Measurements from ENCODE around the gene PGD.
A peak's percentile ranks its signal among the peaks of the same experiment; 100 is the strongest.

Gene PGD

DNA sequence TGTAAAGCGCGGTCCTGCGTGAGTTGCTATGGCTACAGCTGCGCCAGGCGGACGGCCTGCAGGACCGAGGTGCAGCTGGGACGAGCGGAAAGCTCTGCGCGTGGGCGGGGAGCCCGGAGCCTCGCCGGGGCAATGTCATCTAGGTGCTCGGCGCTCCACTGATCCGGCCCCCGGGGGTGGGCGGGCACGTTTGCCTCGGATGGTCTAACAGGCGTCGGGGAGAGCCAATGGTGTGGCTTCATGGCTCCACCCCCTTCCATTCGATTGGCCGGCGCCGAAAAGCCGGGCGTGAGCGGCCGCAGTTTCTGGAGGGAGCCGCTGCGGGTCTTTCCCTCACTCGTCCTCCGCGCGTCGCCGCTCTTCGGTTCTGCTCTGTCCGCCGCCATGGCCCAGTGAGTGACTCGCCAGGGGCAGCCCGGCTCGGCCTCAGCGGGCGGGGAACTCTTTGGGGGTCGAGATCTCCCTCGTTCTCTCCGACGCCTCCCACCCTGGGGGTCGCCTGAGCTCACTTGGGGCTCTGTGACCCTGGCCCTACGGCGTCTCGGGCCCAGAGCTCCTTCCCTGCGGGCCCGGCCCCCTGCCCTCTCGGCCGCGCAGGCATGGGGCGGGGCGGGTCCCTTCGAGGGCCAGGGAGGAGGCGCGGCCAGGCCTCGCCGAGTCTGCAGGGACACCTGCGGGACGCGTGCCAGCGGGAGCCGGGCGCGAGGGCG, at the start of gene PGD (continued):
- TF ChIP-seq, protein P1, sequence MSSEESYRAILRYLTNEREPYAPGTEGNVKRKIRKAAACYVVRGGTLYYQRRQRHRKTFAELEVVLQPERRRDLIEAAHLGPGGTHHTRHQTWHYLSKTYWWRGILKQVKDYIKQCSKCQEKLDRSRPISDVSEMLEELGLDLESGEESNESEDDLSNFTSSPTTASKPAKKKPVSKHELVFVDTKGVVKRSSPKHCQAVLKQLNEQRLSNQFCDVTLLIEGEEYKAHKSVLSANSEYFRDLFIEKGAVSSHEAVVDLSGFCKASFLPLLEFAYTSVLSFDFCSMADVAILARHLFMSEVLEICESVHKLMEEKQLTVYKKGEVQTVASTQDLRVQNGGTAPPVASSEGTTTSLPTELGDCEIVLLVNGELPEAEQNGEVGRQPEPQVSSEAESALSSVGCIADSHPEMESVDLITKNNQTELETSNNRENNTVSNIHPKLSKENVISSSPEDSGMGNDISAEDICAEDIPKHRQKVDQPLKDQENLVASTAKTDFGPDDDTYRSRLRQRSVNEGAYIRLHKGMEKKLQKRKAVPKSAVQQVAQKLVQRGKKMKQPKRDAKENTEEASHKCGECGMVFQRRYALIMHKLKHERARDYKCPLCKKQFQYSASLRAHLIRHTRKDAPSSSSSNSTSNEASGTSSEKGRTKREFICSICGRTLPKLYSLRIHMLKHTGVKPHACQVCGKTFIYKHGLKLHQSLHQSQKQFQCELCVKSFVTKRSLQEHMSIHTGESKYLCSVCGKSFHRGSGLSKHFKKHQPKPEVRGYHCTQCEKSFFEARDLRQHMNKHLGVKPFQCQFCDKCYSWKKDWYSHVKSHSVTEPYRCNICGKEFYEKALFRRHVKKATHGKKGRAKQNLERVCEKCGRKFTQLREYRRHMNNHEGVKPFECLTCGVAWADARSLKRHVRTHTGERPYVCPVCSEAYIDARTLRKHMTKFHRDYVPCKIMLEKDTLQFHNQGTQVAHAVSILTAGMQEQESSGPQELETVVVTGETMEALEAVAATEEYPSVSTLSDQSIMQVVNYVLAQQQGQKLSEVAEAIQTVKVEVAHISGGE (tag by site-specific recombination; conservative IDR thresholded peaks at IDR 0.05; ENCODE audit: low read depth), result peak; percentile 75; the same call in 1 of the 2 replicates
- TF ChIP-seq ZNF510 (tag by site-specific recombination; IDR thresholded peaks at IDR 0.05; ENCODE audit: insufficient replicate concordance) (no peak), ZNF600 (tag by site-specific recombination; IDR thresholded peaks at IDR 0.05) (peak; percentile 62), FEZF1 (tag by site-specific recombination; IDR thresholded peaks at IDR 0.05) (no peak), ZNF350 (tag by site-specific recombination; IDR thresholded peaks at IDR 0.05) (no peak), SP3 (tag by site-specific recombination; IDR thresholded peaks at IDR 0.05) (peak; percentile 95), ZNF501 (tag by site-specific recombination; IDR thresholded peaks at IDR 0.05) (peak; percentile 94), ZNF747 (tag by site-specific recombination; IDR thresholded peaks at IDR 0.05) (no peak), ZNF23 (tag by site-specific recombination; IDR thresholded peaks at IDR 0.05; ENCODE audit: borderline replicate concordance) (no peak), GLIS1 (tag by site-specific recombination; IDR thresholded peaks at IDR 0.05) (peak; percentile 78), ZNF24 (tag by site-specific recombination; IDR thresholded peaks at IDR 0.05) (peak; percentile 78), ZNF341 (tag by site-specific recombination; IDR thresholded peaks at IDR 0.05; ENCODE audit: low read depth) (0 out of 2 replicates have a peak, but pooled peaks have one; percentile 25), ZNF311 (tag by site-specific recombination; IDR thresholded peaks at IDR 0.05; ENCODE audit: borderline replicate concordance) (no peak), ZNF560 (tag by site-specific recombination; IDR thresholded peaks at IDR 0.05; ENCODE audit: borderline replicate concordance) (no peak), KLF10 (tag by site-specific recombination; IDR thresholded peaks at IDR 0.05) (peak; percentile 67; the same call in 1 of the 2 replicates), ZNF274 (IDR thresholded peaks at IDR 0.05; ENCODE audit: low read length) (no peak), ZNF274 (tag by site-specific recombination; IDR thresholded peaks at IDR 0.05; ENCODE audit: borderline replicate concordance) (no peak), ZNF433 (tag by site-specific recombination; IDR thresholded peaks at IDR 0.05; ENCODE audit: low read depth) (no peak), OVOL3 (tag by site-specific recombination; IDR thresholded peaks at IDR 0.05) (peak; percentile 19; the same call in 1 of the 2 replicates), RBAK (tag by site-specific recombination; IDR thresholded peaks at IDR 0.05) (no peak), ZNF202 (tag by site-specific recombination; IDR thresholded peaks at IDR 0.05; ENCODE audit: borderline replicate concordance) (no peak)
- TF ChIP-seq, protein P2, sequence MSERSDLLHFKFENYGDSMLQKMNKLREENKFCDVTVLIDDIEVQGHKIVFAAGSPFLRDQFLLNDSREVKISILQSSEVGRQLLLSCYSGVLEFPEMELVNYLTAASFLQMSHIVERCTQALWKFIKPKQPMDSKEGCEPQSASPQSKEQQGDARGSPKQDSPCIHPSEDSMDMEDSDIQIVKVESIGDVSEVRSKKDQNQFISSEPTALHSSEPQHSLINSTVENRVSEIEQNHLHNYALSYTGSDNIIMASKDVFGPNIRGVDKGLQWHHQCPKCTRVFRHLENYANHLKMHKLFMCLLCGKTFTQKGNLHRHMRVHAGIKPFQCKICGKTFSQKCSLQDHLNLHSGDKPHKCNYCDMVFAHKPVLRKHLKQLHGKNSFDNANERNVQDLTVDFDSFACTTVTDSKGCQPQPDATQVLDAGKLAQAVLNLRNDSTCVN (tag by site-specific recombination; optimal IDR thresholded peaks at IDR 0.05), result peak; percentile 99
- TF ChIP-seq, protein P3, sequence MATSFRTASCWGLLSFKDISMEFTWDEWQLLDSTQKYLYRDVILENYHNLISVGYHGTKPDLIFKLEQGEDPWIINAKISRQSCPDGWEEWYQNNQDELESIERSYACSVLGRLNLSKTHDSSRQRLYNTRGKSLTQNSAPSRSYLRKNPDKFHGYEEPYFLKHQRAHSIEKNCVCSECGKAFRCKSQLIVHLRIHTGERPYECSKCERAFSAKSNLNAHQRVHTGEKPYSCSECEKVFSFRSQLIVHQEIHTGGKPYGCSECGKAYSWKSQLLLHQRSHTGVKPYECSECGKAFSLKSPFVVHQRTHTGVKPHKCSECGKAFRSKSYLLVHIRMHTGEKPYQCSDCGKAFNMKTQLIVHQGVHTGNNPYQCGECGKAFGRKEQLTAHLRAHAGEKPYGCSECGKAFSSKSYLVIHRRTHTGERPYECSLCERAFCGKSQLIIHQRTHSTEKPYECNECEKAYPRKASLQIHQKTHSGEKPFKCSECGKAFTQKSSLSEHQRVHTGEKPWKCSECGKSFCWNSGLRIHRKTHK (tag by site-specific recombination; IDR thresholded peaks at IDR 0.05), result no peak
- TF ChIP-seq, protein P4, sequence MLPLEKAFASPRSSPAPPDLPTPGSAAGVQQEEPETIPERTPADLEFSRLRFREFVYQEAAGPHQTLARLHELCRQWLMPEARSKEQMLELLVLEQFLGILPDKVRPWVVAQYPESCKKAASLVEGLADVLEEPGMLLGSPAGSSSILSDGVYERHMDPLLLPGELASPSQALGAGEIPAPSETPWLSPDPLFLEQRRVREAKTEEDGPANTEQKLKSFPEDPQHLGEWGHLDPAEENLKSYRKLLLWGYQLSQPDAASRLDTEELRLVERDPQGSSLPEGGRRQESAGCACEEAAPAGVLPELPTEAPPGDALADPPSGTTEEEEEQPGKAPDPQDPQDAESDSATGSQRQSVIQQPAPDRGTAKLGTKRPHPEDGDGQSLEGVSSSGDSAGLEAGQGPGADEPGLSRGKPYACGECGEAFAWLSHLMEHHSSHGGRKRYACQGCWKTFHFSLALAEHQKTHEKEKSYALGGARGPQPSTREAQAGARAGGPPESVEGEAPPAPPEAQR (tag by site-specific recombination; IDR thresholded peaks at IDR 0.05), result no peak
- TF ChIP-seq, protein P5, sequence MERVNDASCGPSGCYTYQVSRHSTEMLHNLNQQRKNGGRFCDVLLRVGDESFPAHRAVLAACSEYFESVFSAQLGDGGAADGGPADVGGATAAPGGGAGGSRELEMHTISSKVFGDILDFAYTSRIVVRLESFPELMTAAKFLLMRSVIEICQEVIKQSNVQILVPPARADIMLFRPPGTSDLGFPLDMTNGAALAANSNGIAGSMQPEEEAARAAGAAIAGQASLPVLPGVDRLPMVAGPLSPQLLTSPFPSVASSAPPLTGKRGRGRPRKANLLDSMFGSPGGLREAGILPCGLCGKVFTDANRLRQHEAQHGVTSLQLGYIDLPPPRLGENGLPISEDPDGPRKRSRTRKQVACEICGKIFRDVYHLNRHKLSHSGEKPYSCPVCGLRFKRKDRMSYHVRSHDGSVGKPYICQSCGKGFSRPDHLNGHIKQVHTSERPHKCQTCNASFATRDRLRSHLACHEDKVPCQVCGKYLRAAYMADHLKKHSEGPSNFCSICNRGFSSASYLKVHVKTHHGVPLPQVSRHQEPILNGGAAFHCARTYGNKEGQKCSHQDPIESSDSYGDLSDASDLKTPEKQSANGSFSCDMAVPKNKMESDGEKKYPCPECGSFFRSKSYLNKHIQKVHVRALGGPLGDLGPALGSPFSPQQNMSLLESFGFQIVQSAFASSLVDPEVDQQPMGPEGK (tag by site-specific recombination; IDR thresholded peaks at IDR 0.05), result peak; percentile 98
- TF ChIP-seq, protein P6, sequence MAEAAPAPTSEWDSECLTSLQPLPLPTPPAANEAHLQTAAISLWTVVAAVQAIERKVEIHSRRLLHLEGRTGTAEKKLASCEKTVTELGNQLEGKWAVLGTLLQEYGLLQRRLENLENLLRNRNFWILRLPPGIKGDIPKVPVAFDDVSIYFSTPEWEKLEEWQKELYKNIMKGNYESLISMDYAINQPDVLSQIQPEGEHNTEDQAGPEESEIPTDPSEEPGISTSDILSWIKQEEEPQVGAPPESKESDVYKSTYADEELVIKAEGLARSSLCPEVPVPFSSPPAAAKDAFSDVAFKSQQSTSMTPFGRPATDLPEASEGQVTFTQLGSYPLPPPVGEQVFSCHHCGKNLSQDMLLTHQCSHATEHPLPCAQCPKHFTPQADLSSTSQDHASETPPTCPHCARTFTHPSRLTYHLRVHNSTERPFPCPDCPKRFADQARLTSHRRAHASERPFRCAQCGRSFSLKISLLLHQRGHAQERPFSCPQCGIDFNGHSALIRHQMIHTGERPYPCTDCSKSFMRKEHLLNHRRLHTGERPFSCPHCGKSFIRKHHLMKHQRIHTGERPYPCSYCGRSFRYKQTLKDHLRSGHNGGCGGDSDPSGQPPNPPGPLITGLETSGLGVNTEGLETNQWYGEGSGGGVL (tag by site-specific recombination; IDR thresholded peaks at IDR 0.05), result no peak
- TF ChIP-seq, protein P7, sequence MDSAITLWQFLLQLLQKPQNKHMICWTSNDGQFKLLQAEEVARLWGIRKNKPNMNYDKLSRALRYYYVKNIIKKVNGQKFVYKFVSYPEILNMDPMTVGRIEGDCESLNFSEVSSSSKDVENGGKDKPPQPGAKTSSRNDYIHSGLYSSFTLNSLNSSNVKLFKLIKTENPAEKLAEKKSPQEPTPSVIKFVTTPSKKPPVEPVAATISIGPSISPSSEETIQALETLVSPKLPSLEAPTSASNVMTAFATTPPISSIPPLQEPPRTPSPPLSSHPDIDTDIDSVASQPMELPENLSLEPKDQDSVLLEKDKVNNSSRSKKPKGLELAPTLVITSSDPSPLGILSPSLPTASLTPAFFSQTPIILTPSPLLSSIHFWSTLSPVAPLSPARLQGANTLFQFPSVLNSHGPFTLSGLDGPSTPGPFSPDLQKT (IDR thresholded peaks at IDR 0.05; ENCODE audit: borderline replicate concordance, low read depth, low read length), result no peak
